A673 (cell line): ENCODE results near the gene RGS16. TPM values are rescaled to one million over a fixed set of nuclear protein-coding genes. Genes with fewer than 3 reads are reported as not detected.

Source experiments
- BruUV-seq: library from RNA; stranded (reverse); fragments of 400-500 nt; replicated peaks from 2 replicates; lab custom pipeline; 2021; lab: Mats Ljungman, UMichigan
- CTCF ChIA-PET: fragments of 300-600 bp; sonication (Branson Sonifier 250); formaldehyde crosslinking; loops from one replicate; lab custom pipeline; 2022; ENCODE audit warnings: antibody characterized with exemption; lab: Charles Lee
- POLR2A ChIA-PET: fragments of 300-600 bp; sonication (Branson Sonifier 250); formaldehyde crosslinking; loops from one replicate; lab custom pipeline; 2022; ENCODE audit warnings: antibody characterized with exemption; ENCODE audit not compliant: low non-redundant PET; lab: Charles Lee
- DNase-seq: peaks from one replicate; pipeline ENCODE4 v3.0.0-alpha.2; 2015; ENCODE audit warnings: low spot score
- H3K27ac ChIP-seq: fragments of 200-600 bp; sonication (generic); 2 replicates; pipeline ENCODE4 v1.5.1; 2016; ENCODE audit warnings: mixed run types, low read depth, mild to moderate bottlenecking, mixed read lengths, antibody characterized with exemption, low read length; ENCODE audit not compliant: poor library complexity, severe bottlenecking
- H3K27me3 ChIP-seq: fragments of 200-600 bp; sonication (generic); replicated peaks from 2 replicates; pipeline ENCODE4 v1.6.1; 2017; ENCODE audit warnings: mixed run types, low read depth, mild to moderate bottlenecking, mixed read lengths, antibody characterized with exemption, low read length; ENCODE audit not compliant: insufficient read depth, poor library complexity
- H3K36me3 ChIP-seq: fragments of 200-600 bp; sonication (generic); 2 replicates; pipeline ENCODE4 v1.6.1; 2016; ENCODE audit warnings: mixed run types, mild to moderate bottlenecking, mixed read lengths, antibody characterized with exemption, low read length; ENCODE audit not compliant: insufficient read depth, poor library complexity, severe bottlenecking
- H3K4me1 ChIP-seq: fragments of 200-600 bp; sonication (generic); 2 replicates; pipeline ENCODE4 v1.6.1; 2017; ENCODE audit warnings: mixed run types, mild to moderate bottlenecking, mixed read lengths, antibody characterized with exemption, low read length; ENCODE audit not compliant: insufficient read depth, poor library complexity, severe bottlenecking
- H3K4me3 ChIP-seq: fragments of 200-600 bp; sonication (generic); 2 replicates; pipeline ENCODE4 v1.5.1; 2016; ENCODE audit warnings: low read depth, mixed run types, mild to moderate bottlenecking, mixed read lengths, low read length; ENCODE audit not compliant: poor library complexity, severe bottlenecking
- H3K9me3 ChIP-seq: fragments of 200-600 bp; sonication (generic); 2 replicates; pipeline ENCODE4 v1.6.1; 2016; ENCODE audit warnings: mixed run types, low read depth, mild to moderate bottlenecking, mixed read lengths, antibody characterized with exemption, low read length; ENCODE audit not compliant: poor library complexity, severe bottlenecking
- CTCF ChIP-seq: fragments of 300-800, 200-600 bp; sonication (generic); conservative IDR thresholded peaks from 2 replicates; pipeline ENCODE4 v1.5.1; 2017; ENCODE audit warnings: low read depth, mild to moderate bottlenecking, antibody characterized with exemption, low read length, moderate library complexity, mixed read lengths
- EZH2 ChIP-seq: fragments of 200-600 bp; sonication (generic); IDR thresholded peaks from 2 replicates; pipeline ENCODE4 v1.6.1; 2017; ENCODE audit warnings: borderline replicate concordance, low read depth, mild to moderate bottlenecking, mixed read lengths, antibody characterized with exemption, low read length; ENCODE audit not compliant: poor library complexity, severe bottlenecking
- intact Hi-C: fragments of 100-400 bp; cut with micrococcal nuclease; formaldehyde crosslinking; loops from one replicate; pipeline ENCODE4 v1.10.0; 2022; ENCODE audit not compliant: unreplicated experiment
- total RNA-seq: library from RNA; stranded (reverse); gene quantifications from 2 replicates; pipeline ENCODE4 v1.2.3, GENCODE V29; 2021

The RGS16 gene
- total RNA-seq, 1 experiment from 2014 or later: 22.1 TPM

- POLR2A ChIA-PET: interaction anchor here (0.6 to 1.8 kb wide), 6 partner anchors 10 to 60 kb away, joined by 3 to 10 read pairs (median 6); no protein-coding TSS in a partner anchor
- H3K27ac ChIP-seq: peak overlapping the region; percentile 100
- TF ChIP-seq EZH2: no peak
- TF ChIP-seq CTCF: no peak; the same call in 1 of the 2 replicates
- BruUV-seq: no TSS peak
- peak; percentile 99 for DNase-seq
- peaks cover 67% of the 10 kb centered on the region for H3K4me1 ChIP-seq
- CTCF ChIA-PET: interaction anchor here (0.7 kb wide), 1 partner anchor 105 kb away, joined by 4 read pairs; no protein-coding TSS in a partner anchor
- no peaks in the 10 kb centered on the region for H3K36me3 ChIP-seq
- intact Hi-C loops: loop anchor here (1.0 kb wide), 1 partner anchor 12 kb away; the partner anchor contains the start of gene RGS16
- no peaks in the 10 kb centered on the region for H3K9me3 ChIP-seq
- H3K27me3 ChIP-seq: no peaks in the 10 kb centered on the region
- H3K4me3 ChIP-seq: peak overlapping the region; percentile 50
Measured at GRCh38 chr1:182616130-182617013, 12.2 kb upstream of the RGS16 start.

- intact Hi-C loops: loop anchor here (1.0 kb wide), 1 partner anchor 11 kb away; the partner anchor contains the start of gene RGS16
- Histone ChIP-seq H3K4me1 (peaks cover 74% of the 10 kb centered on the region), H3K27ac (peak overlapping the region; percentile 100), H3K27me3 (no peaks in the 10 kb centered on the region), H3K36me3 (no peaks in the 10 kb centered on the region), H3K4me3 (peak overlapping the region; percentile 50), H3K9me3 (no peaks in the 10 kb centered on the region)
- ChIA-PET POLR2A (interaction anchor here (0.6 to 1.8 kb wide), 5 partner anchors 9 to 61 kb away, joined by 3 to 10 read pairs (median 4); no protein-coding TSS in a partner anchor), CTCF (interaction anchor here (0.7 kb wide), 1 partner anchor 13 kb away, joined by 3 read pairs; no protein-coding TSS in a partner anchor)
- TF ChIP-seq EZH2 (no peak), CTCF (no peak)
- DNase-seq: peak; percentile 92
- TSS peak; percentile 94 for BruUV-seq
Measured at GRCh38 chr1:182615468-182616129, 11.4 kb upstream of the RGS16 start.

GRCh38 chr1:182614796-182615454 is 10.7 kb upstream of the RGS16 start:
- ChIA-PET POLR2A (interaction anchor here (0.5 to 0.9 kb wide), 5 partner anchors 10 to 1518 kb away, joined by 3 to 14 read pairs (median 3); no protein-coding TSS in a partner anchor), CTCF (interaction anchor here (0.7 kb wide), 1 partner anchor 13 kb away, joined by 3 read pairs; no protein-coding TSS in a partner anchor)
- TF ChIP-seq CTCF (peak; percentile 32; the same call in 1 of the 2 replicates), EZH2 (no peak)
- intact Hi-C loops: no loop called here
- H3K4me1 ChIP-seq: peaks cover 81% of the 10 kb centered on the region
- no peaks in the 10 kb centered on the region for H3K36me3 ChIP-seq
- peak overlapping the region; percentile 50 for H3K4me3 ChIP-seq
- H3K27me3 ChIP-seq: no peaks in the 10 kb centered on the region
- DNase-seq: peak; percentile 97
- no peaks in the 10 kb centered on the region for H3K9me3 ChIP-seq
- peak overlapping the region; percentile 100 for H3K27ac ChIP-seq
- BruUV-seq: TSS peak; percentile 88
